ENCODE results near the gene GUCY1A2.

- no peak for TF ChIP-seq EZH2 (IDR thresholded peaks at IDR 0.05; ENCODE audit: low read length)
- no peak for TF ChIP-seq CTCF (optimal IDR thresholded peaks at IDR 0.05 in 1 of 3, IDR thresholded peaks at IDR 0.05 in 1 of 3, conservative IDR thresholded peaks at IDR 0.05 in 1 of 3; ENCODE audit: extremely low read depth in 1 of 3, insufficient read depth in 2 of 3, low read length in 3 of 3)
Observed at GRCh38 chr11:107041088-107041444, 22.8 kb upstream of the GUCY1A2 start.

Measured in keratinocyte (primary cell).